Karpas-422 (cell line): ENCODE data around the gene NHSL2. TPM values are rescaled to one million over a fixed set of nuclear protein-coding genes. Genes with fewer than 3 reads are reported as not detected.

ENCODE experiments used
- DNase-seq: peaks from one replicate; pipeline ENCODE4 v3.0.0-alpha.2; 2015
- H2AFZ ChIP-seq: fragments of 200-600 bp; sonication (generic); 2 replicates; pipeline ENCODE4 v1.6.1; 2014; ENCODE audit warnings: antibody characterized with exemption, low read length, mixed read lengths
- H3K27ac ChIP-seq: fragments of 200-600 bp; sonication (generic); 2 replicates; pipeline ENCODE4 v1.5.1; 2014; ENCODE audit warnings: mild to moderate bottlenecking, low read length, moderate library complexity
- H3K27me3 ChIP-seq: fragments of 200-600 bp; sonication (generic); 2 replicates; pipeline ENCODE4 v1.6.1; 2014; ENCODE audit warnings: low read length, mixed read lengths
- H3K36me3 ChIP-seq: fragments of 200-600 bp; sonication (generic); 2 replicates; pipeline ENCODE4 v1.6.1; 2014; ENCODE audit warnings: low read length, mixed read lengths; ENCODE audit not compliant: insufficient read depth
- H3K4me1 ChIP-seq: fragments of 200-600 bp; sonication (generic); 2 replicates; pipeline ENCODE4 v1.6.1; 2014; ENCODE audit warnings: mild to moderate bottlenecking, low read length, mixed read lengths
- H3K4me2 ChIP-seq: fragments of 200-600 bp; sonication (generic); 2 replicates; pipeline ENCODE4 v1.6.1; 2014; ENCODE audit warnings: low read length, low read depth, mild to moderate bottlenecking; ENCODE audit not compliant: poor library complexity, severe bottlenecking
- H3K4me3 ChIP-seq: fragments of 200-600 bp; sonication (generic); 2 replicates; pipeline ENCODE4 v1.5.1; 2014; ENCODE audit warnings: mild to moderate bottlenecking, antibody characterized with exemption, low read length, mixed read lengths
- H3K79me2 ChIP-seq: fragments of 200-600 bp; sonication (generic); 2 replicates; pipeline ENCODE4 v1.6.1; 2014; ENCODE audit warnings: mild to moderate bottlenecking, low read length, mixed read lengths
- H3K9ac ChIP-seq: fragments of 200-600 bp; sonication (generic); 2 replicates; pipeline ENCODE4 v1.6.0; 2014; ENCODE audit warnings: low read length
- H3K9me2 ChIP-seq: fragments of 200-600 bp; sonication (generic), shearing (Covaris generic); replicated peaks from 2 replicates; pipeline ENCODE4 v1.6.0; 2014; ENCODE audit warnings: mild to moderate bottlenecking, low read length, moderate library complexity; ENCODE audit not compliant: insufficient read depth
- H3K9me3 ChIP-seq: fragments of 300-700, 200-600 bp; sonication (generic); 2 replicates; pipeline ENCODE4 v1.6.1; 2014; ENCODE audit warnings: low read length, mixed read lengths
- H4K20me1 ChIP-seq: fragments of 200-600 bp; sonication (generic); 2 replicates; pipeline ENCODE4 v1.6.1; 2014; ENCODE audit warnings: mild to moderate bottlenecking, antibody characterized with exemption, low read length, low read depth; ENCODE audit not compliant: insufficient read depth
- total RNA-seq: library from RNA; depleted of rRNA; stranded (reverse); fragments of >200 nt; shearing (Covaris generic); gene quantifications from 2 replicates; pipeline ENCODE4 v1.2.3, GENCODE V29; 2014; ENCODE audit warnings: low replicate concordance

The NHSL2 gene
- total RNA-seq, 1 experiment from 2014 or later: not detected

- H3K9me3 ChIP-seq: no peaks in the 10 kb centered on the region
- H2AFZ ChIP-seq: no peak overlapping the region
- no peak overlapping the region for H3K4me2 ChIP-seq
- no peaks in the 10 kb centered on the region for H3K79me2 ChIP-seq
- H3K4me1 ChIP-seq: no peaks in the 10 kb centered on the region
- H3K27ac ChIP-seq: no peak overlapping the region
- no peaks in the 10 kb centered on the region for H3K36me3 ChIP-seq
- DNase-seq: no peak
- no peak overlapping the region for H3K4me3 ChIP-seq
- no peaks in the 10 kb centered on the region for H3K9me2 ChIP-seq
- H3K27me3 ChIP-seq: no peaks in the 10 kb centered on the region
- no peaks in the 10 kb centered on the region for H4K20me1 ChIP-seq
- H3K9ac ChIP-seq: no peak overlapping the region
Observed at GRCh38 chrX:71930298-71930697, 19.7 kb downstream of the NHSL2 start.

- DNase-seq: no peak
- no peak overlapping the region for H2AFZ ChIP-seq
- H3K79me2 ChIP-seq: no peaks in the 10 kb centered on the region
- no peak overlapping the region for H3K4me2 ChIP-seq
- H3K9ac ChIP-seq: no peak overlapping the region
- H3K27ac ChIP-seq: no peak overlapping the region
- no peaks in the 10 kb centered on the region for H3K27me3 ChIP-seq
- no peak overlapping the region for H3K4me3 ChIP-seq
- H3K9me3 ChIP-seq: no peaks in the 10 kb centered on the region
- no peaks in the 10 kb centered on the region for H4K20me1 ChIP-seq
- no peaks in the 10 kb centered on the region for H3K9me2 ChIP-seq
- H3K36me3 ChIP-seq: no peaks in the 10 kb centered on the region
- H3K4me1 ChIP-seq: no peaks in the 10 kb centered on the region
Observed at GRCh38 chrX:71935476-71935875, 24.8 kb downstream of the NHSL2 start.

GRCh38 chrX:71936632-71937031 lies 26.0 kb downstream of the NHSL2 start:
- Histone ChIP-seq H3K79me2 (no peaks in the 10 kb centered on the region), H3K9ac (no peak overlapping the region), H3K9me3 (no peaks in the 10 kb centered on the region), H3K4me1 (no peaks in the 10 kb centered on the region), H3K9me2 (no peaks in the 10 kb centered on the region), H4K20me1 (no peaks in the 10 kb centered on the region), H3K36me3 (no peaks in the 10 kb centered on the region), H3K4me3 (no peak overlapping the region), H3K4me2 (no peak overlapping the region), H2AFZ (no peak overlapping the region), H3K27ac (no peak overlapping the region), H3K27me3 (no peaks in the 10 kb centered on the region)
- DNase-seq: no peak

- no peak overlapping the region for H3K27ac ChIP-seq
- H3K9ac ChIP-seq: no peak overlapping the region
Observed at GRCh38 chrX:71938371-71938770, 27.7 kb downstream of the NHSL2 start.

GRCh38 chrX:71941145-71941544 lies 30.5 kb downstream of the NHSL2 start:
- Histone ChIP-seq H2AFZ (no peak overlapping the region), H3K4me2 (no peak overlapping the region), H3K9me2 (no peaks in the 10 kb centered on the region), H3K79me2 (no peaks in the 10 kb centered on the region), H3K36me3 (no peaks in the 10 kb centered on the region), H3K27me3 (no peaks in the 10 kb centered on the region), H3K9ac (no peak overlapping the region), H3K4me3 (no peak overlapping the region), H3K9me3 (no peaks in the 10 kb centered on the region), H3K4me1 (no peaks in the 10 kb centered on the region), H4K20me1 (no peaks in the 10 kb centered on the region), H3K27ac (no peak overlapping the region)
- no peak for DNase-seq

More at GRCh38 chrX:71938371-71938770, 27.7 kb downstream of the NHSL2 start:
- Histone ChIP-seq H3K4me3 (no peak overlapping the region), H3K27me3 (no peaks in the 10 kb centered on the region), H3K9me2 (no peaks in the 10 kb centered on the region), H4K20me1 (no peaks in the 10 kb centered on the region), H3K9me3 (no peaks in the 10 kb centered on the region), H3K4me2 (no peak overlapping the region), H2AFZ (no peak overlapping the region), H3K79me2 (no peaks in the 10 kb centered on the region), H3K4me1 (no peaks in the 10 kb centered on the region), H3K36me3 (no peaks in the 10 kb centered on the region)
- no peak for DNase-seq

DNA sequence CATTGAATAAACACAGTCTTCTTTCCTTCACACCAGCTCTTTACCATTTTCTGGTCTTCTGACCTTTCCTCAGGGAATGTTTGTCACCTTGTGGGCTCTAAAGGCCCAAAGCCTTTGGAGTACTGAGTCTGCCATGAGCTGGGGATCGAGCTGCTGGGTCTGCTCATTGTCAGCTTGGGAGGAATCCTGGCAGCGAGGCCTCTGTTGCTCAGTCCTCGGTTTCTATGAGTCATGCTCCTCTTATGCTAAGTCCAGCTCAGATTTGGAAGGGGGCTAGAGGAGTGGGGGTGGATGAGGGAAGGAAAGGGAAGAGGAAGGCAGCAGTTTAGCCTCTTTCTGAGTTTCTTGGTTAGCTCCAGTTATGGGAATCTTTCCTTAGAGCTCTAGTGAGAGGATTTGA lies 31.1 kb downstream of the NHSL2 start:
- Histone ChIP-seq H3K4me1 (no peaks in the 10 kb centered on the region), H3K27ac (no peak overlapping the region), H3K4me2 (no peak overlapping the region), H3K36me3 (no peaks in the 10 kb centered on the region), H3K9ac (no peak overlapping the region), H3K4me3 (no peak overlapping the region), H2AFZ (no peak overlapping the region), H3K79me2 (no peaks in the 10 kb centered on the region), H3K9me3 (no peaks in the 10 kb centered on the region), H3K27me3 (no peaks in the 10 kb centered on the region), H4K20me1 (no peaks in the 10 kb centered on the region), H3K9me2 (no peaks in the 10 kb centered on the region)
- no peak for DNase-seq

DNA sequence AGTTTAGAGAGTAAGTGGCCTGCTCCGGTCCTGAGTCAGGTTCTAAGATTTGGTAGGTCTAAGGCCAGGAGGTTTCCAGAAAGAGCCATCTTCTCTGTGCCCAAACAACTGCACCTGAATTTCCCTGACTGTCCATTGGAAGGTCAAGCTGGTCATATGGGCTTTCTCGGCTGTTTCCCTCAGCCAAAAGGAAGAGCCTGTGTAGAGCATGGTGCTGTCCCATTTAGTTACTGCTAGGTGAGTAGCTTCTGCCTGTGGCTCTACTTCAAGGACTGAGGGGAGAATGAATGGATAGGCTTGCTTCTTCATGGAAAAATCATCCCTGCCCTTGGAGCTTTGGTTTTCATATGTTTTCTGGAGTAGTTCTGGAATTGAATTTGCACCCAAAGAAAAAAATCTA lies 33.7 kb downstream of the NHSL2 start:
- no peak overlapping the region for H3K4me2 ChIP-seq
- no peak overlapping the region for H3K27ac ChIP-seq
- no peaks in the 10 kb centered on the region for H3K79me2 ChIP-seq
- no peaks in the 10 kb centered on the region for H3K9me3 ChIP-seq
- no peaks in the 10 kb centered on the region for H3K36me3 ChIP-seq
- no peaks in the 10 kb centered on the region for H3K4me1 ChIP-seq
- H3K9me2 ChIP-seq: no peaks in the 10 kb centered on the region
- no peak overlapping the region for H2AFZ ChIP-seq
- no peak overlapping the region for H3K4me3 ChIP-seq
- no peak overlapping the region for H3K9ac ChIP-seq
- H3K27me3 ChIP-seq: no peaks in the 10 kb centered on the region
- no peaks in the 10 kb centered on the region for H4K20me1 ChIP-seq
- no peak for DNase-seq

DNA sequence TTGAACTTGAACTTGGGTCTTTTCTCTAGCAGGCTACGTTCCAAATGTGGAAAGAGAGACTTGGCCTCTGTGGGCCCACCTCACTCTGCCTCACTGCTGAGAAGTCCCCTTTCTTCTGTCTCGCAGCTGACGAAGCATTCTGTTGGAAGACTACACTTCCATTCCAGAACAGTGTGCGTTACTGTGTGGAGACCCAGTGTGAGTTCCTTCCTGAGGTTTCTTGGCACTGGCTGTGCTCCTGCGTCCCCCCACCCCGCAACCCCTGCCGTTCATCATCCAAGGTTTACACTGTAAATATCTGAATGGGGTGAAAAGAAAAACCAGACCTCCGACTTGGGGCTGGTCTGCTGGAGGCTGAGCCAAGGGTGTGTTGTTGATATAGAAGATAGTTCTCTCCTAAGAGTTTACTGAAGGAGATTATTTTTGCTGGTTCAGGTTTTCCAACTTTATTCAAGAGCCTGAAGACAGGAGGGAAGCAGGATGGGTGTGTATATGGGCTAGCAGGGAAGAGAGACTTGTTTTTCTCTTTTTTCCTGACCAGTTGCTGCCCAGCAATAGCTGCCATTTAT lies 34.7 kb downstream of the NHSL2 start:
- H3K9me3 ChIP-seq: no peaks in the 10 kb centered on the region
- H3K27ac ChIP-seq: no peak overlapping the region
- H3K9me2 ChIP-seq: no peaks in the 10 kb centered on the region
- H3K4me2 ChIP-seq: no peak overlapping the region
- no peak for DNase-seq
- no peak overlapping the region for H3K9ac ChIP-seq
- no peaks in the 10 kb centered on the region for H3K4me1 ChIP-seq
- H2AFZ ChIP-seq: no peak overlapping the region
- H4K20me1 ChIP-seq: no peaks in the 10 kb centered on the region
- H3K36me3 ChIP-seq: no peaks in the 10 kb centered on the region
- H3K27me3 ChIP-seq: no peaks in the 10 kb centered on the region
- H3K79me2 ChIP-seq: no peaks in the 10 kb centered on the region
- H3K4me3 ChIP-seq: no peak overlapping the region

DNA sequence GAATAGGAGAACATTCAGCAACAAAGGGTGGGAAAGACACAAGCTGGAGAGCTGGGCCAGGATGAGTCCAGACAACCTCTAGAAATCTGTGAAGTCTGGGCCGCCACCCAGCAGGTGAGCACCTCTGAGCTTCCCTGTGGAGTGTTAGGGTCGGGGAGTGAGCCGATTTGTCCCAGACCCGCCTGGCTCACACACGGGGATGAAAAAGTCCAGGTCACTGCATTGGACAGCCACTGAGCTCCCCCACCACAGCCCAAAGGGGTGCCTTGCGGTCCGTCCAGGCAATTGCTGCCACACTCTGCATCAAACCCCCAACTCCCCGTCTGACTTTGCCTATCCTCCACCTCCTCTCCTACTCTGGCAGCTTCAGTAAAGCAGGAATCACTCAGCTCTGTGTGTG lies 38.7 kb downstream of the NHSL2 start:
- no peaks in the 10 kb centered on the region for H3K79me2 ChIP-seq
- no peak overlapping the region for H3K4me2 ChIP-seq
- no peak overlapping the region for H2AFZ ChIP-seq
- no peaks in the 10 kb centered on the region for H3K36me3 ChIP-seq
- no peak overlapping the region for H3K27ac ChIP-seq
- H3K9ac ChIP-seq: no peak overlapping the region
- H3K4me3 ChIP-seq: no peak overlapping the region
- no peaks in the 10 kb centered on the region for H4K20me1 ChIP-seq
- H3K4me1 ChIP-seq: no peaks in the 10 kb centered on the region
- H3K9me3 ChIP-seq: no peaks in the 10 kb centered on the region
- H3K27me3 ChIP-seq: no peaks in the 10 kb centered on the region
- H3K9me2 ChIP-seq: no peaks in the 10 kb centered on the region
- no peak for DNase-seq
